Breast epithelium (tissue), 3 donors: Measurements from ENCODE around the gene RIPOR3.

Experiments
- POLR2A ChIP-seq: fragments of 450-650 bp; IDR thresholded peaks from one replicate; pipeline ENCODE4 v1.6.1; 2016; ENCODE audit warnings: antibody characterized with exemption, mild to moderate bottlenecking, moderate library complexity
- POLR2AphosphoS5 ChIP-seq, 3 donors: sonication (generic); formaldehyde crosslinking; IDR thresholded peaks; one replicate each; pipeline ENCODE4 v1.6.1; 2017; ENCODE audit warnings: antibody characterized with exemption in 3 of 3

GRCh38 chr20:50680105-50680960 is 11.0 kb downstream of the RIPOR3 start:
- TF ChIP-seq POLR2A (no peak), POLR2AphosphoS5 (IDR thresholded peaks at IDR 0.05) (peak in 1 of 3 donors; percentile 49)
